OCI-LY3 (cell line): ENCODE results near the gene OR1J4.

Experiments
- H2AFZ ChIP-seq: fragments of 200-600, 300-600 bp; shearing (Covaris generic); 2 replicates; pipeline ENCODE4 v1.6.0; 2014; ENCODE audit warnings: antibody characterized with exemption, low read depth, low read length
- H3K27ac ChIP-seq: fragments of 200-600, 300-600 bp; sonication (generic); 2 replicates; pipeline ENCODE4 v1.5.1; 2014; ENCODE audit warnings: mild to moderate bottlenecking, low read length, moderate library complexity, mixed read lengths
- H3K27me3 ChIP-seq: fragments of 200-600, 300-600 bp; sonication (generic); 2 replicates; pipeline ENCODE4 v1.6.1; 2014; ENCODE audit warnings: low read depth, low read length, mixed read lengths
- H3K36me3 ChIP-seq: fragments of 200-600, 300-600 bp; sonication (generic); replicated peaks from 2 replicates; pipeline ENCODE3; 2014; ENCODE audit warnings: low read depth, low read length, mixed read lengths
- H3K4me1 ChIP-seq: fragments of 300-600, 200-600 bp; sonication (generic); 2 replicates; pipeline ENCODE4 v1.6.1; 2014; ENCODE audit warnings: low read length, mixed read lengths
- H3K4me2 ChIP-seq: fragments of 200-600, 300-600 bp; sonication (generic); 2 replicates; pipeline ENCODE4 v1.6.1; 2014; ENCODE audit warnings: low read length, mixed read lengths
- H3K4me3 ChIP-seq: fragments of 300-600, 200-600 bp; sonication (generic); 2 replicates; pipeline ENCODE4 v1.5.1; 2014; ENCODE audit warnings: antibody characterized with exemption, mild to moderate bottlenecking, low read length, moderate library complexity
- H3K79me2 ChIP-seq: fragments of 300-600, 200-600 bp; shearing (Covaris generic); 2 replicates; pipeline ENCODE4 v1.6.1; 2014; ENCODE audit warnings: mild to moderate bottlenecking, low read length, mixed read lengths
- H3K9ac ChIP-seq: fragments of 300-600, 200-600 bp; shearing (Covaris generic); 2 replicates; pipeline ENCODE4 v1.6.0; 2014; ENCODE audit warnings: mild to moderate bottlenecking, low read length, moderate library complexity
- H3K9me3 ChIP-seq: fragments of 200-600, 300-600 bp; shearing (Covaris generic); 2 replicates; pipeline ENCODE4 v1.6.1; 2014; ENCODE audit warnings: low read length, mixed read lengths; ENCODE audit not compliant: insufficient read depth
- H4K20me1 ChIP-seq: fragments of 200-600, 300-600 bp; sonication (generic); 2 replicates; pipeline ENCODE4 v1.6.1; 2016; ENCODE audit warnings: low read length, mixed read lengths; ENCODE audit not compliant: insufficient read depth
- EZH2phosphoT487 ChIP-seq: fragments of 200-600 bp; shearing (Covaris generic); IDR thresholded peaks from 2 replicates; pipeline ENCODE4 v1.6.1; 2018; ENCODE audit warnings: antibody characterized with exemption, mixed run types, low read depth
- TF ChIP-seq, protein P1 (sequence below): fragments of 200-600, 300-600 bp; sonication (generic); IDR thresholded peaks from 2 replicates; pipeline ENCODE4 v1.5.1; 2014; ENCODE audit warnings: antibody characterized with exemption, low read length, low read depth

OR1J4 gene

DNA sequence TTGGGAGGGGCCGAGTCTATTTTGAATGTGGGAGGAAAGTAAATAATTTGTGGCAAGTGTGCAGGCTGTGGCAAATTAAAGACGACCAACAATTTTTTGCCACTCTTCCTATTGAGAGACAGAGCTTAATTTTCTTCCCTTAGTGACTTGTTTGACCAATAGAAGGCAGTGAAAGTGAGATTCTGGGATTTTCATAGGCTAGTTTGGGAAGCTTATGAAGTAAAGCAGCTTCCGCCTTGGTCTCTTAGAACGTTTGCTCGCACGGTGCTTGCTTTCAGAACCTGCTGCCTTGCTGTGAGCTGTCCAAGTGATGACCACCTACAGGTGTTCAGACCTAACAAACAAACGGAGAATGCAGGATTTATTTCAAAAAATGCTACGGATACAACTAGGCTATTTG lies 27.3 kb downstream of the OR1J4 start:
- no peaks in the 10 kb centered on the region for H3K4me1 ChIP-seq
- no peak for TF ChIP-seq EZH2phosphoT487
- TF ChIP-seq, protein P1, sequence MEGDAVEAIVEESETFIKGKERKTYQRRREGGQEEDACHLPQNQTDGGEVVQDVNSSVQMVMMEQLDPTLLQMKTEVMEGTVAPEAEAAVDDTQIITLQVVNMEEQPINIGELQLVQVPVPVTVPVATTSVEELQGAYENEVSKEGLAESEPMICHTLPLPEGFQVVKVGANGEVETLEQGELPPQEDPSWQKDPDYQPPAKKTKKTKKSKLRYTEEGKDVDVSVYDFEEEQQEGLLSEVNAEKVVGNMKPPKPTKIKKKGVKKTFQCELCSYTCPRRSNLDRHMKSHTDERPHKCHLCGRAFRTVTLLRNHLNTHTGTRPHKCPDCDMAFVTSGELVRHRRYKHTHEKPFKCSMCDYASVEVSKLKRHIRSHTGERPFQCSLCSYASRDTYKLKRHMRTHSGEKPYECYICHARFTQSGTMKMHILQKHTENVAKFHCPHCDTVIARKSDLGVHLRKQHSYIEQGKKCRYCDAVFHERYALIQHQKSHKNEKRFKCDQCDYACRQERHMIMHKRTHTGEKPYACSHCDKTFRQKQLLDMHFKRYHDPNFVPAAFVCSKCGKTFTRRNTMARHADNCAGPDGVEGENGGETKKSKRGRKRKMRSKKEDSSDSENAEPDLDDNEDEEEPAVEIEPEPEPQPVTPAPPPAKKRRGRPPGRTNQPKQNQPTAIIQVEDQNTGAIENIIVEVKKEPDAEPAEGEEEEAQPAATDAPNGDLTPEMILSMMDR: no peak

DNA sequence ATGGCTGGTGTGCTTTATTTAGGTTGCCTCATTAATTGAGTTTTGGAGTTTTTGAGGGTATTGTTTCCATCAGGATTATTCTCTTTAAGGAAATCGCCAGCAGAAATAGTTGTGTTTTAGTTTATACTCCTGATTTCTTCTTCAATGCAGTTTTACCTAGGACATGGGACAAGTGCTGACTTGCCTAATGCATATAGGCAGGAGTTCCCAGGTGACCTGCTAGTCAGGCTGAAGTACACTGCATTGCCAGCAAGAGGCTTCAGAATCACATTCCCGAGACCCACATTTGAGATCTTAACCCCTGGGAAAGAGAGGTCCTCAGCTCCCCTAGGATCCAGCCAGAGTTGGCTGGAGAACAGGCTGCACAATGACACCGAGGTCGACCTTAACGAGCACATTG lies 32.4 kb downstream of the OR1J4 start:
- Histone ChIP-seq H3K9me3 (no peaks in the 10 kb centered on the region), H2AFZ (no peak overlapping the region)

More for the DNA sequence above, 27.3 kb downstream of the OR1J4 start:
- no peak overlapping the region for H3K4me3 ChIP-seq
- H3K36me3 ChIP-seq: no peaks in the 10 kb centered on the region
- H3K27me3 ChIP-seq: peaks cover 23% of the 10 kb centered on the region
- no peak overlapping the region for H3K9ac ChIP-seq
- H2AFZ ChIP-seq: no peak overlapping the region
- no peaks in the 10 kb centered on the region for H4K20me1 ChIP-seq
- no peak overlapping the region for H3K4me2 ChIP-seq
- H3K9me3 ChIP-seq: no peaks in the 10 kb centered on the region
- no peaks in the 10 kb centered on the region for H3K79me2 ChIP-seq
- no peak overlapping the region for H3K27ac ChIP-seq

DNA sequence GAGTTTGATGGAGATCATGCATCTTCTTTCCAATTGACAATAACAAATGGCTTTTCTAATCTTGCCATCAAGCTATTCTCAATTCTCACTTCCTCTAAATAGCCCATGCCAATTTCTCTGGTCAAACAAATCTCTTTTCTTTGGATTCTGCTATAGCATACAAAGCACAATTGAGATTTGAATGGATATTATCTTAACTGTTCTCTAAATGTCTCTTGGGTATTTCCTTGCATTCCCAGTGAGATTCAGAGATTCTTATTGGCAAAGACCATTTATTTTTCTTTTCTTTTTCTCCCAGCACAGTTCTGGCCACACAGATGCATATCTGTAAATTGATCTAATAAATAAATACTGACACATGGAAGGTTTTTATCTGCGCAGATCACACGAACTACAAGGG lies 33.9 kb downstream of the OR1J4 start, which contains the start of gene OR1N2:
TSS of gene OR1N2 (plus strand) at position 301 of the 400 bp plus-strand sequence. CDS start 100 bp downstream, outside the sequence.
- Histone ChIP-seq H3K9me3 (no peaks in the 10 kb centered on the region), H3K9ac (no peak within 1 kb of the TSS), H3K4me2 (no peak within 1 kb of the TSS), H3K4me3 (no peak within 1 kb of the TSS), H3K36me3 (no peaks in the 10 kb centered on the region), H3K79me2 (no peaks in the 10 kb centered on the region), H2AFZ (no peak within 1 kb of the TSS), H3K27me3 (peaks cover 27% of the 10 kb centered on the region; the same call in 1 of the 2 replicates), H3K4me1 (peaks cover 3% of the 10 kb centered on the region; the same call in 1 of the 2 replicates), H3K27ac (no peak within 1 kb of the TSS), H4K20me1 (no peaks in the 10 kb centered on the region; the same call in 1 of the 2 replicates)
- TF ChIP-seq EZH2phosphoT487: no peak
- TF ChIP-seq, protein P1: no peak

More for the DNA sequence above, 32.4 kb downstream of the OR1J4 start:
- no peaks in the 10 kb centered on the region; the same call in 1 of the 2 replicates for H4K20me1 ChIP-seq
- no peak overlapping the region for H3K27ac ChIP-seq
- no peaks in the 10 kb centered on the region for H3K79me2 ChIP-seq
- TF ChIP-seq EZH2phosphoT487: no peak
- TF ChIP-seq, protein P1: no peak
- H3K4me2 ChIP-seq: no peak overlapping the region
- H3K9ac ChIP-seq: no peak overlapping the region
- no peak overlapping the region for H3K4me3 ChIP-seq
- no peaks in the 10 kb centered on the region for H3K36me3 ChIP-seq
- peaks cover 27% of the 10 kb centered on the region; the same call in 1 of the 2 replicates for H3K27me3 ChIP-seq
- H3K4me1 ChIP-seq: peaks cover 3% of the 10 kb centered on the region; the same call in 1 of the 2 replicates

DNA sequence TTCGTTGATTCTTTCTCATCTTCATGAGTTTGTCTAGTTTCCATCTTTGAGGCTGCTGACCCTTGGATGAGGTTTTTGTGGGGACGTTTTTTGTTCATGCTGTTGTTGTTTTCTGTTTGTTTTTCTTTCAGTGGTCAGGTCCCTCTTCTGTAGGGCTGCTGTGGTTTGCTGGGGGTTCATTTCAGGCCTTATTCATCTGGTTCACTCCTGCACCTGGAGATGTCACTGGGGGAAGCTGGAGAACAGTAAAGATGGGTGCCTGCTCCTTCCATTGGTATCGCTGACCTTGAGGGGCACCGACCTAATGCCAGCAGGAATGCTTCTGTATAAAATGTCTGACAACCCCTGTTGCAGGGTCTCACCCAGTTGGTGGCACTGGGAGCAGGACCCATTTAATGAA lies 42.5 kb downstream of the OR1J4 start:
- Histone ChIP-seq H3K4me1 (no peaks in the 10 kb centered on the region), H3K27ac (no peak overlapping the region), H4K20me1 (no peaks in the 10 kb centered on the region), H3K9me3 (no peaks in the 10 kb centered on the region), H3K9ac (no peak overlapping the region), H3K79me2 (no peaks in the 10 kb centered on the region), H3K4me3 (no peak overlapping the region), H2AFZ (no peak overlapping the region), H3K4me2 (no peak overlapping the region), H3K36me3 (no peaks in the 10 kb centered on the region), H3K27me3 (no peaks in the 10 kb centered on the region)
- no peak for TF ChIP-seq EZH2phosphoT487
- TF ChIP-seq, protein P1: no peak
